Mucosa of gallbladder (tissue), 1 donor: ENCODE results near the gene WIPF1. TPM values are rescaled to one million over a fixed set of nuclear protein-coding genes. Genes with fewer than 3 reads are reported as not detected.

Experiments
- DNase-seq: peaks from one replicate; pipeline ENCODE4 v3.0.0-alpha.2; 2020; ENCODE audit warnings: low spot score
- total RNA-seq: library from RNA; stranded (reverse); gene quantifications from one replicate; pipeline ENCODE4 v1.2.1, GENCODE V29; 2021
- donor health status: DM: no; HTN: no; CAD: no.

Gene WIPF1
- total RNA-seq, 1 donor from 2014 or later = 64.9 TPM

GRCh38 chr2:174544156-174544555, 53.4 kb downstream of the WIPF1 start:
- no peak for DNase-seq

- no peak for DNase-seq
Measured at GRCh38 chr2:174540893-174541292, 56.7 kb downstream of the WIPF1 start.

GRCh38 chr2:174535757-174536703, 61.6 kb downstream of the WIPF1 start:
- no peak for DNase-seq

- DNase-seq = no peak
Measured at GRCh38 chr2:174535083-174535482, 62.5 kb downstream of the WIPF1 start.

GRCh38 chr2:174529916-174530315, 67.7 kb downstream of the WIPF1 start:
- no peak for DNase-seq

- DNase-seq = no peak
Measured at GRCh38 chr2:174527959-174528358, 69.6 kb downstream of the WIPF1 start.

GRCh38 chr2:174527101-174527721, 70.4 kb downstream of the WIPF1 start:
- DNase-seq = no peak

- DNase-seq = no peak
Measured at GRCh38 chr2:174524527-174524926, 73.1 kb downstream of the WIPF1 start.

- no peak for DNase-seq
Measured at GRCh38 chr2:174522553-174522952, 75.1 kb downstream of the WIPF1 start.

- no peak for DNase-seq
Measured at GRCh38 chr2:174518395-174518794, 79.2 kb downstream of the WIPF1 start.

- DNase-seq = no peak
Measured at GRCh38 chr2:174516501-174517378, 80.9 kb downstream of the WIPF1 start.

GRCh38 chr2:174512345-174512744, 85.3 kb downstream of the WIPF1 start:
- no peak for DNase-seq

GRCh38 chr2:174511580-174512260, 85.9 kb downstream of the WIPF1 start:
- no peak for DNase-seq

GRCh38 chr2:174510583-174511189, 86.9 kb downstream of the WIPF1 start:
- no peak for DNase-seq

Other genes with a start within 250 kb of the WIPF1 start
- 26.4 TPM for gene SCRN3, start 202.1 kb downstream of the WIPF1 start, total RNA-seq
- 11.7 TPM for gene GPR155, start 110.8 kb downstream of the WIPF1 start, total RNA-seq
- gene CHRNA1, start 166.7 kb upstream of the WIPF1 start, total RNA-seq = not detected